Mesenchymal stem cell (in vitro differentiated cells and primary cell): ENCODE measurements around the gene TMEM74B.

Source experiments
- DNase-seq: peaks from one replicate; pipeline ENCODE4 v3.0.0-alpha.2; 2013
- H2AFZ ChIP-seq: one replicate; pipeline ENCODE4 v1.6.1; 2013; ENCODE audit warnings: low read depth, mild to moderate bottlenecking, control low read depth, inconsistent platforms, low read length, moderate library complexity
- H2AK5ac ChIP-seq: 2 replicates; pipeline ENCODE4 v1.6.1; 2013; ENCODE audit warnings: low read length, moderate library complexity, mild to moderate bottlenecking, inconsistent platforms; ENCODE audit not compliant: severe bottlenecking
- H2BK120ac ChIP-seq: one replicate; pipeline ENCODE4 v1.6.1; 2013; ENCODE audit warnings: low read depth, mild to moderate bottlenecking, inconsistent platforms, low read length, moderate library complexity
- H2BK12ac ChIP-seq, 2 experiments: one replicate each; pipeline ENCODE4 v1.6.1; 2013; ENCODE audit warnings: inconsistent platforms in 2 of 2, low read length in 2 of 2, mild to moderate bottlenecking in 2 of 2, moderate library complexity in 2 of 2, control low read depth in 1 of 2
- H2BK15ac ChIP-seq: one replicate; pipeline ENCODE4 v1.6.1; 2013; ENCODE audit warnings: mild to moderate bottlenecking, low read depth, inconsistent platforms; ENCODE audit not compliant: poor library complexity, severe bottlenecking
- H2BK5ac ChIP-seq: 2 replicates; pipeline ENCODE4 v1.6.1; 2013; ENCODE audit warnings: low read depth, mild to moderate bottlenecking, low read length, control low read depth, inconsistent platforms; ENCODE audit not compliant: poor library complexity, severe bottlenecking
- H3K14ac ChIP-seq, 2 experiments: one replicate each; pipeline ENCODE4 v1.6.1; 2013; ENCODE audit warnings: inconsistent platforms in 2 of 2, low read length in 2 of 2, control low read depth in 1 of 2, mild to moderate bottlenecking in 1 of 2, moderate library complexity in 1 of 2
- H3K18ac ChIP-seq, 2 experiments: one replicate each; pipeline ENCODE4 v1.6.1; 2013; ENCODE audit warnings: inconsistent platforms in 2 of 2, low read length in 2 of 2, control low read depth in 1 of 2, low read depth in 1 of 2, mild to moderate bottlenecking in 1 of 2
- H3K23ac ChIP-seq, 2 experiments: one replicate each; pipeline ENCODE4 v1.6.1; 2013; ENCODE audit warnings: inconsistent platforms in 2 of 2, low read length in 2 of 2, mild to moderate bottlenecking in 2 of 2, moderate library complexity in 2 of 2, control low read depth in 1 of 2
- H3K27ac ChIP-seq: 2 replicates; pipeline ENCODE4 v1.5.1; 2013; ENCODE audit warnings: mild to moderate bottlenecking, moderate library complexity, low read length, control low read depth, inconsistent platforms; ENCODE audit not compliant: poor library complexity, severe bottlenecking
- H3K27me3 ChIP-seq, 2 experiments: 2 replicates each; pipeline versions ENCODE4 v1.6.1 to v1.7.0; 2013; ENCODE audit warnings: low read length in 2 of 2, mild to moderate bottlenecking in 2 of 2, moderate library complexity in 2 of 2, control low read depth in 1 of 2, inconsistent platforms in 1 of 2; ENCODE audit not compliant: control insufficient read depth in 1 of 2, insufficient read depth in 1 of 2
- H3K36me3 ChIP-seq, 2 experiments: 2 replicates each; pipeline versions ENCODE4 v1.6.1 to v1.7.0; 2013; ENCODE audit warnings: low read length in 2 of 2, control low read depth in 1 of 2, inconsistent platforms in 1 of 2, low read depth in 1 of 2, mild to moderate bottlenecking in 1 of 2; ENCODE audit not compliant: insufficient read depth in 2 of 2, control insufficient read depth in 1 of 2
- H3K4ac ChIP-seq, 2 experiments: one replicate each; pipeline ENCODE4 v1.6.1; 2013; ENCODE audit warnings: inconsistent platforms in 2 of 2, low read length in 2 of 2, mild to moderate bottlenecking in 2 of 2, moderate library complexity in 2 of 2, control low read depth in 1 of 2, low read depth in 1 of 2
- H3K4me1 ChIP-seq: 2 replicates; pipeline ENCODE4 v1.6.1; 2013; ENCODE audit warnings: low read depth, low read length, control low read depth; ENCODE audit not compliant: control insufficient read depth, insufficient read depth
- H3K4me2 ChIP-seq: 2 replicates; pipeline ENCODE4 v1.6.1; 2013; ENCODE audit warnings: low read length, mild to moderate bottlenecking, inconsistent platforms; ENCODE audit not compliant: poor library complexity, severe bottlenecking
- H3K4me3 ChIP-seq, 2 experiments: 2 replicates each; pipeline versions ENCODE4 v1.5.1 to v1.7.0; 2013; ENCODE audit warnings: low read length in 2 of 2, mild to moderate bottlenecking in 2 of 2, control low read depth in 1 of 2, low read depth in 1 of 2; ENCODE audit not compliant: insufficient read depth in 1 of 2
- H3K79me1 ChIP-seq: replicated peaks from 2 replicates; pipeline ENCODE4 v1.6.1; 2013; ENCODE audit warnings: mild to moderate bottlenecking, control low read depth, low read length, inconsistent platforms; ENCODE audit not compliant: poor library complexity, severe bottlenecking
- H3K9ac ChIP-seq: 2 replicates; pipeline ENCODE4 v1.7.0; 2013; ENCODE audit warnings: mild to moderate bottlenecking, low read length, moderate library complexity
- H3K9me3 ChIP-seq: 2 replicates; pipeline ENCODE4 v1.7.0; 2013; ENCODE audit warnings: mild to moderate bottlenecking, low read length; ENCODE audit not compliant: control insufficient read depth
- H4K8ac ChIP-seq: one replicate; pipeline ENCODE4 v1.6.1; 2013; ENCODE audit warnings: inconsistent platforms, mild to moderate bottlenecking, low read length, moderate library complexity
- H4K91ac ChIP-seq: one replicate; pipeline ENCODE4 v1.6.1; 2013; ENCODE audit warnings: mild to moderate bottlenecking, low read length, inconsistent platforms
- WGBS: methylation state at CpG from one replicate; pipeline ENCODE4 v1.1.7; 2013; ENCODE audit warnings: mixed read lengths; 5-methylcytosine and 5-hydroxymethylcytosine counted together

The TMEM74B gene

DNA sequence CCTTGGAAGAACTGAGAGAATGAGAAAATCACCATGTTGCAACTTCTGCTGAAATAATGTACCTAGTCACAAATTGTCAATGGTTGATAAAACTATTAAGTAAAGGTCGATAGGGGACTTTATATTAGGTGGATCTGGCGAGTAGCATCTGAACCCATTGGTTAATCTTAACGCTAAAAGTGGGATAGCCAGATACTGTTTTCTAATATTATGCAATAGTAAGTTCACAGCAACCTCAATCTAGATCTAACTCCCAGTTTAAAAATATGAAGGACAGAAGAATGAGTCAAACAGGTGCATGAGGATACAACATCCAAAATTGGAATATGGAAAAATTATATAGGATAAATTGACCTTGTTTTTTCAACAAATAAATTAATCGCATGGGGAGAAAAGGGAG lies 47.5 kb downstream of the TMEM74B start:
- no peak overlapping the region for H2BK5ac ChIP-seq
- no peaks in the 10 kb centered on the region for H3K9me3 ChIP-seq
- no peak overlapping the region for H2AFZ ChIP-seq
- H2BK12ac ChIP-seq: no peak overlapping the region
- no peak overlapping the region for H2AK5ac ChIP-seq
- H3K4me1 ChIP-seq: no peaks in the 10 kb centered on the region
- H3K23ac ChIP-seq: no peak overlapping the region
- no peak overlapping the region for H3K9ac ChIP-seq
- H2BK120ac ChIP-seq: no peak overlapping the region
- no peaks in the 10 kb centered on the region for H3K27me3 ChIP-seq
- no peak overlapping the region for H2BK15ac ChIP-seq
- no peak overlapping the region for H3K14ac ChIP-seq
- H4K91ac ChIP-seq: no peak overlapping the region
- no peak overlapping the region for H3K4me2 ChIP-seq
- no peak overlapping the region for H3K4me3 ChIP-seq
- H3K27ac ChIP-seq: no peak overlapping the region
- peaks cover 18% of the 10 kb centered on the region for H3K79me1 ChIP-seq
- H4K8ac ChIP-seq: no peak overlapping the region
- H3K18ac ChIP-seq: no peak overlapping the region
- no CpG with 5 or more reads among the region's 4 CpGs for WGBS
- H3K36me3 ChIP-seq: peaks cover 21 to 82% of the 10 kb centered on the region in 2 experiments
- H3K4ac ChIP-seq: no peak overlapping the region
- DNase-seq: no peak

DNA sequence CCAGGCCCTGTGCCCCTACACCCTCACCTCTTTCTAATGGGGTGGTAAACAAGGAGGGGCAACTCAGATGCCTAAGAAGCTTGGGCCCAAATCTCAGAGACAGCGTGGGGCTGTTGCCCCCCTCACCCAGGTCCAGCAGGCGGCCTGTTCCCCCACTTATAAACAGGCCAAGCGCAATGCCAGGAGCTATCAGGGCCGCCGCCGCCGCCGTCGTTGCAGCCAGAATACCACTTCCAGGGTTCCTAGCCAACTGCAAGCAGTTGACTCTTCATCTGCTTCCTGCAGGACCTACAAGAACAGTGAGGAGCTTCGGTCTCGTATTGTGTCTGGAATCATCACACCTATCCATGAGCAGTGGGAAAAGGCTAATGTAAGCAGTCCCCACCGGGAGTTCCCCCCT lies 49.9 kb downstream of the TMEM74B start:
- Histone ChIP-seq H3K18ac (no peak overlapping the region), H3K4me2 (no peak overlapping the region), H3K79me1 (peaks cover 22% of the 10 kb centered on the region), H2BK12ac (no peak overlapping the region), H3K27me3 (no peaks in the 10 kb centered on the region), H4K8ac (no peak overlapping the region), H2AK5ac (no peak overlapping the region), H3K4me1 (no peaks in the 10 kb centered on the region), H3K27ac (no peak overlapping the region), H3K23ac (no peak overlapping the region), H3K4me3 (no peak overlapping the region), H2BK5ac (no peak overlapping the region), H3K9ac (no peak overlapping the region), H4K91ac (no peak overlapping the region), H2AFZ (no peak overlapping the region), H2BK15ac (no peak overlapping the region), H3K4ac (no peak overlapping the region), H3K14ac (no peak overlapping the region), H3K9me3 (no peaks in the 10 kb centered on the region), H2BK120ac (no peak overlapping the region), H3K36me3 (peaks cover 29 to 87% of the 10 kb centered on the region in 2 experiments)
- DNase-seq: no peak
- 98% methylated on average over 12 of the region's 12 CpGs for WGBS

DNA sequence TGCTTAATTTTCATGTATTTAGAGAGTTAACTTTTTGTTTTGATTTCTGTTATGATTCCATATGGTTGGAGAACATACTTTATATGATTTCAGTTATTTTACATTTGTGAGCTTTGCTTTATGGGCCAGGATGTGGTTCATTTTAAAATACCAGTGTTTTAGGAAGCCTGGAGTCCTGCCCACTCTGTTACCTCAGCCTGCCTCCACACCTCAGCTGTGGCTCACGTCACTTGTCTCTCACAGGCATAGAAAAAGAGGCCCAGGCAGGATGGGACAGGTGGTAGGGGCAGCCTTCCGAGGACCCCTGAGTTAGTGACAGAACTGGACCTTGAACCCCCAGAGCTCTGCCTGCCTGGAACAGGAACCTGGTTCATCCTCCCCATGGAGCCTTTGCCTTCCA lies 50.4 kb downstream of the TMEM74B start:
- no peak overlapping the region for H2AK5ac ChIP-seq
- H3K79me1 ChIP-seq: peaks cover 24% of the 10 kb centered on the region
- peaks cover 29 to 89% of the 10 kb centered on the region in 2 experiments for H3K36me3 ChIP-seq
- no peak overlapping the region for H2BK15ac ChIP-seq
- no peak for DNase-seq
- H2BK5ac ChIP-seq: no peak overlapping the region
- 100% methylated on average over 2 of the region's 2 CpGs for WGBS
- H3K27ac ChIP-seq: no peak overlapping the region
- no peak overlapping the region for H2AFZ ChIP-seq
- H3K14ac ChIP-seq: no peak overlapping the region
- H3K18ac ChIP-seq: no peak overlapping the region
- H2BK120ac ChIP-seq: no peak overlapping the region
- H3K23ac ChIP-seq: no peak overlapping the region
- no peaks in the 10 kb centered on the region for H3K4me1 ChIP-seq
- no peak overlapping the region for H3K4me3 ChIP-seq
- H3K4ac ChIP-seq: no peak overlapping the region
- H4K91ac ChIP-seq: no peak overlapping the region
- no peak overlapping the region for H3K9ac ChIP-seq
- no peak overlapping the region for H3K4me2 ChIP-seq
- no peaks in the 10 kb centered on the region for H3K27me3 ChIP-seq
- H2BK12ac ChIP-seq: no peak overlapping the region
- H4K8ac ChIP-seq: no peak overlapping the region
- no peaks in the 10 kb centered on the region for H3K9me3 ChIP-seq

DNA sequence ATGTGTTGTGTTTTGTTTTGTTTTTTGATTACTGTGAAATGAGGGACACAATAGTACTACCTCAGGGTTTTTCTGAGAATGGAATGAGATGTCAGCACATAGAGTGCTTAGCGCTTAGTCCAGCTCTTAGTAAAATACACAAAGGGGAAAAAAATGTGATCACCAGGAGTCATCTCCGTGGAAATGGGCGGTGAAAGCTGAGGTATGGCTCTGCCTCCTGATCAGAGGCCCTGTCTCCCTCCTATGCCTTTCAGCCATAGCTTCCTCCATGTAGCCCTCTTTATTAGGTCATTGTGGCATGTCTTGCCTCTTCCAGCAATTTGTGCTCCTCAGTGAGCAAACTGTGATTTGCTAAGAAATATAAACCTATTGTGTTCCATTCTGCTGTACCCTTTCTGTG lies 53.4 kb downstream of the TMEM74B start:
- Histone ChIP-seq H3K23ac (no peak overlapping the region), H3K79me1 (peaks cover 35% of the 10 kb centered on the region), H3K9me3 (no peaks in the 10 kb centered on the region), H3K4me3 (no peak overlapping the region), H2BK120ac (no peak overlapping the region), H3K9ac (no peak overlapping the region), H3K36me3 (peaks cover 38 to 85% of the 10 kb centered on the region in 2 experiments), H3K4me2 (no peak overlapping the region), H2AFZ (no peak overlapping the region), H3K4me1 (no peaks in the 10 kb centered on the region), H3K27me3 (no peaks in the 10 kb centered on the region), H3K14ac (no peak overlapping the region), H3K4ac (no peak overlapping the region), H2BK15ac (no peak overlapping the region), H2AK5ac (no peak overlapping the region), H2BK5ac (no peak overlapping the region), H4K8ac (no peak overlapping the region), H3K18ac (no peak overlapping the region), H4K91ac (no peak overlapping the region), H3K27ac (no peak overlapping the region), H2BK12ac (no peak overlapping the region)
- 98% methylated on average over 3 of the region's 3 CpGs for WGBS
- no peak for DNase-seq
